NOMO-1 treated with dmso at 0.1 percent for 144 hours (cell line): ENCODE results near the gene SEMA5A.

ENCODE experiments used
- DNase-seq: peaks from one replicate; lab custom pipeline; 2025; ENCODE audit not compliant: unreplicated experiment; lab: John Stamatoyannopoulos, UW

Gene SEMA5A

DNA sequence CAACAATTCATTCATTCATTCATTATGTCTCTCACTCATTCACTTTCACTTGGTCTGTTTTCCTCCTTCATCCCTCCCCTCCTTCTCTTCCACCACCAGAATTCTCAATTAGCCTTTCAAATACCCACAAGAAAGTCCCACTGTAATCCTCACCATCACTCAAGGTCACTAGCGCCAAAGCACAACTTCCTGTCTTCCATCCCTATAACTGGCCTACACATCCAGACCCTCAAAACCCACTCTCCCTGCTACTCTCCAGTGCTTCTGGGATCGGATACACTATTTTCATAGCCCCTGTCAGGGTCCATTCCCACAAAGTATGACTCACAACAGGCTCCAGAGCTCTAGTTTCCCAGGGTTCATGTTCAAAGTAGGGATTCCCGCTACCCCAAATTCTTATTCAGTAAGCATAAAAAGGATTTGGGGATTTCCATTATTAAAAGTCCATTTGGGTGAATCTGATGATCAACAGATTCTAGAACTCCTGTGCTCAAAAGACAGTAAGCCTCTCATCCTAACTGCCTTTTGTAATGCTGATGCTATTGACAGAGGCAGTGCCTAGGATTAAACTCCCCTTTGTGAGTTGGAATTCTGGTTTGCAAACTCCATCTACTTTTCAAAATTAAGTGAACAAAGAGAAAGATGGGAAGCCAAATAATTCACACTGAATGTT, 250.9 kb downstream of the SEMA5A start:
- no peak for DNase-seq

DNA sequence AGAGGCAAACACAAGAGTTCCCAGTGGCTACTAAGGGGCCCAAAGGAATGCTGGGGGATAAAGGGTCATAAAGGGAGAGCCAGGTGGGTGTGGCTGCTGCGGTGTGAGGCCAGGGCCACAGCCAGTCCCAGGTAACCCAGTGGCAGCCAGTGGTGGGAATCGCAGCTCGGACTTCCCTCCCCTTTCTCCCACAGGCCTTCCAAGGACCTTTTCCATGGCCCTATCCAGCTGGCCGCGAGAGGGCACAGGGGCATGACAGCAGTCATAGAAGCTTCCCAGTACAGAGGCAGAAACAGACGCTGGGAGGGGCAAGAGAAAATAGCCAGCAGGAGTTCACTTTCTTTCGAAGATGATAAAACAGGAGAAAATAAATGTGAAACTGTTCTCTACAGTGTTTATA, 257.6 kb downstream of the SEMA5A start:
- DNase-seq = no peak

DNA sequence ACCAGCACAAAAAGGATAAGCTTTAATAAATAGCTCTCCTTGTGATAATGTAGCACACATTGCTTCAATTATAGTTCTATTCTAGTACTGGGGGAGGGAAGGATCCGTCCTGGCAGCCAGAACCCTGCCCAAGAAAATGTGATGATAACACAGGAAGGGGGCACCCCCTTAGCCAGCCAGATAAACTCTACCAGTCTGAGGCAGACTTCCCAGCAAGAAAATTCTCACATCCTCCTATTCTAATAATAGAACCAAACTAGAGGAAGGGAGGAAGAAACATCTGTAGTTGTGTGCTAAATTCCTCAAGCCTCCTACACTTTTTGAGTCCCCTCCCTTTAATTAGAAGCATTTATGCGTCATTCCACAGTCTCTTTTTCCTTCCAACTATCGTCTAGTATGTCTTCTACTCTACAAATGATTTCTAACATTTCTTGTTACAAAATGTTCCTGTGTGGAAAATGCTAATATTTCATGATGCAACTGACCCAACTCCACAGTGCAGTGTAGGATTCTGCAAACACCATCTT, 261.0 kb downstream of the SEMA5A start:
- no peak for DNase-seq

DNA sequence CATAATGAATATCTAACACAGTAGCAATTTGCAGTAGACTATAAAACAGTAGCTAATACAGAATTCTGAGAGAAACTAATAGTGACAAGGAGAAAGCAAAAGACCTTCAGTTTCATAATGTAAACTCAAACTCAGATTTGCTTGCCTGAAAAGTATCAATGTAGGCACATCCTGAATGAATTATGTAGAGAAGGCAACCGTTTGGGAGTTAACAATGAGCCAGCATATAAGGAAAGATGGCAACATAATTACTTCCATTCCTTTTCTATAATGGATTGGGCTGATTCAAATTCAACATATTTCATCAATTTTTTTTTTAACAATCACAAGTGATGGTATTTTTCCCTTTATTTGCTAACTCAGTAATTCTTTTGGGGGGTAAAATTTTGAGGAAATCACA, 261.6 kb downstream of the SEMA5A start:
- DNase-seq = no peak

DNA sequence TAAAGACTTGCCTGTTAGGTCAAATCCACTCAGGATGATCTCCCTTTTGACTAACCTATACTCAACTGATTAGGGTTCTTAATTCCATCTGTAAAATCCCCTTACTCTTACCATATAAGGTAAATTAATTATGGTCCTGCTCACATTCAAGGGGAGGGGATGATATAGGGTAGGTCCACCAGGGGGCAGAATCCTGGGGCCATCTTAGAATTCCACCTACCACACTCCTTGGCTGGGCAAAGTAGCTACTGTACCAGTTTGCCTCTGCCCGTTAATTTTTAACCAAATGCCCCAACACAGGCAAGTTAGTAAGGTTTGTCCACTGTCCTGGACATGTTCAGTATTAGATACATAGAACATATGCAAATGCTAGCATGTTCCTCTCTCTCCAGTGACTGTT, 262.4 kb downstream of the SEMA5A start:
- no peak for DNase-seq

DNA sequence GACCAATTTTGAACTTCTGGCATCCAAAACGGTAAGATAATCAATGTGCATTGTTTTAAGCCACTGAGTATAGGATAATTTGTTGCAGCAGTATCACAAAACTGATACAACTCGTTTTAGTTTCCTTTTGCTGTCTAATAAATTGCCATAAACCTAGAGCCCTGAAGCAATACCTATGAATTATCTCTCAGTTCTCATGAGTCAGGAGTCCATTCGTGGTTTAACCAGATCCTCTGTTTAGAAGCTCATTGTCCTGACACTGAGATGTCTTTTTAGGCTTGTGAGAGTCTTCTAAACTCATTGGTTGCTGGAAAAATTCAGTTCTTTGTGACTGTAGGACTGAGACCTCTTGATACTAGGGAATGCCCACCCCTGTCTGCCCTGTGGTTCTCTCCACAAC, 262.9 kb downstream of the SEMA5A start:
- no peak for DNase-seq

DNA sequence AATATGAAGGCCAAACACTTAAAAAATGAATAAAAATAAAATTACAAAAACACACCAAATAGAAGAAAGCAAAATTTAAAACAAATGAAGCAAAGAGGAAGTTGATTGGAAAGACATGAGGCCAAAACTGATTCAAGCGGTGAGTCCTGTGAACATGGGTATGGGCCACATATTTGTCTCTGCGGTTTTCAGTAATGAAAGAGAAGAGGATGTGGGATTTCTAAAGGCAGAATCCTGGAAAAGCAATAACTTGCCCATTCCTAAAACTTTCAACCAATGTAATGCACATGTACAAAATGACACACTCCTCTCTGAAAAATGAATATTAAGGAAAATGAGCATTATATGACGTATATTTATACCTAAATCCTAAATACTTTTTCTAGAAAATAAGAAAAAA, 263.7 kb downstream of the SEMA5A start:
- DNase-seq = no peak

DNA sequence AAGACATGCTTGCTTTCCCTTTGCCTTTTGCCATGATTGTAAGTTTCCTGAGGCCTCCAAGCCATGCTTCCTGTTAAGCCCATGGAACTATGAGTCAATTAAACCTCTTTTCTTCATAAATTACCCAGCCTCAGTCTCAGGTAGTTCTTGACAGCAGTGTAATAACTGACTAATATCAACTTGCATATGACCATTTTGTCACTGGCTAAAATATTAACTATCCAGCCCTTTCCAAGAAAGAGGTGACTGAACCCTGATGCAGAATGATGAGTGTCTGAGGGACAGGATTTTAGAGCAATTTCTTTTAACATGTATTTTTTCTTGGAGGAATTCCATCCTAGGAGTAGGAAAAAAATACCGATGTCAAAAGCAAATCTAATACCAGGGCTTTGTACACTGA, 266.1 kb downstream of the SEMA5A start:
- no peak for DNase-seq

DNA sequence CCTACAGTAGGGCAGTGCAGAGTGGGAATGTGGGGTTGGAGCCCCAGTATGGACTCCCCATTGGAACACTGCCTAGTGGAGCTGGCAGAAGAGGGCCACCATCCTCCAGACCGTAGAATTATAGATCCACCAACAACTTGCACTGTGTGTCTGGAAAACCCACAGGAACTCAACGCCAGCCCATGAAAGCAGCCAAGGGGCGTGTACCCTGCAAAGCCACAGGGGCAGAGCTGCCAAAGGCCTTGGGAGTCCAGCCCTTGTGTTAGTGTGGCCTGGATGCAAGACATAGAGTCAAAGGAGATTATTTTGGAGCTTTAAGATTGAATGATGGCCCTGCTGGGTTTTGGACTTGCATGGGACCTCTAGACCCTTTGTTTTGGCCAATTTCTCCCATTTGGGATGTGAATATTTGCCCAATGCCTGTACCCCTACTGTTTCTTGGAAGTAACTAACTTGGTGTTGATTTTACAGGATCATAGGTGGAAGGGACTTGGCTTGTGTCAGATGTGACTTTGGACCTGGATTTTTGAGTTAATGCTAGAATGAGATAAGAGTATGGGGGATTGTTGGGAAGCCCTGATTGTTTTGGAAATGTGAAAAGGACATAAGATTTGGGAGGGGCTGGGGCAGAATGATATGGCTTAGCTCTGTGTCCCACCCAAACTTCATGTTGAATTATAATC, 266.8 kb downstream of the SEMA5A start:
- DNase-seq = no peak

DNA sequence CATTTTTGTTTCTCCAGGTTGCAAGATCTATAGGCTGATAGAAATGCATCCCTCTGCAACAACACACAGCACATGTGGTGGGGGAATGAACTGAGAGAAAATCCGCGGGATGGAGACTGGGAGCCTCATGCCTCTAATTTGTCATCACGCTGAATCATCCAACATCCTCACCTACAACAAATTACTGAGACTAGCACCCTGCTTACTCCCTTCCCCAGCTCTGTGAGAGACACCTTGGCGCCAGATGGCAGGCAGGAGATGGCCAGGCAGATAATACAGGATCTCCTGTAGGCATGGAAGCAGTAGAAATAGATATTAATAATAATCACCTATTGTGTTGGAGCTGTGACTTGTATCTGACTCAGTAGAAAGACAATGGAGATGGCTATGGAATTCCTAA, 276.9 kb downstream of the SEMA5A start:
- DNase-seq = no peak

DNA sequence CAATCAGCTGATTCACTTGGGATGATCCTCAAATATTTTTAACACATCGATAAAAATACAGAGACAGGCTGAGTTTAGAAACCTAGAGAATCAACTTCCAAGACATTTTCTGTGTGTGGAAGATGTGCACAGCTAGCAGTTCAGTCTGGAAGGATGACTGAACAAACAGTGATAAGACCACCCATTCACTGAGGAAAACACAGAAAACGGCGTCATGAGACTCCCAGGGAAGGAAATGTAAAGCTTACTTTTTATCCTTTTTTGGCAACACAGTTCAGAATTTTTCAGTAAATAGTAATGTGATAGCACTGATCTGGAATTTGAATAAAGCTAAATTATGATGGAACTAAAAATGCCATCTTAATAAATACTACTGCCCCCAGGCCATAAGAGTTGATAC, 277.6 kb downstream of the SEMA5A start:
- no peak for DNase-seq

DNA sequence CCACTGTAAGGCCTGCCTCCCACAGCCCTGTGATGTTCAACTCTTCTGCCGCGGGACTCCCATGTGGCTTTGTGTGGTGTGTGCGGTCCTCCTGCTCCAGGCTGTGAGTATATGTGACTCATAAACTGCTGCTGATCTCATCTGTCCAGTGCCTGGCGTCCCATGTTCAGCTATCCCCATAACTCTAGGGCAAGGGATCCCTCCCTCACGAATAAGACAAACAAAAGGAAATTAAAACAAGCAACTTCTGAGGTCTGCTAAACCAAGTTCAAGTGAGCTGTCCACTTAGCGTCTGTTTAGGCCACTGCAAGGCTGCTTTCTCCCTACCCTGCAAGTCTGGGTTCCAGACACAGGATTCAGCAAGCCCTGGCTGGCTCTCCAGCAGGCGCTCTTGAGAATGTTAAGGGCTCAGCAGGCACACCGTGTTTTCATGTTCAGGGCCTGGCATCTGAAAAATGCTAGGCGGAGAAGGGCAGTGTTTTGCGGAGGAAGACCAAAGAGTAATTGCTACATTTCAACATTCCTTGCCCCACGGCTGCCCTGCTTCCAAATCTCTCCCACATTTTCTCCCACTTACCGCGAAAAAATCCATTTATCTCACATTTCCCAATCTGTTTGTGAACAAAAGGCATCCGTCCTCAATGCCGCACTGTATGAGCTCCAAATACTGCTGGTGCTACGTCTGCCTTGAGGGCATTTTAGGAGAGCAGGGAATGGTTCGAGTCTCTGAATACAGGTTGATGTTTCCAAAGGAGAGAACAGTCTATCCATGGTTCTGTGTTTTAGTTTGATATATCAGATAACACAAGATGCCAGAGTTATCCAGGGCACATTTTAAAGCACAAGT, 280.2 kb downstream of the SEMA5A start:
- DNase-seq = no peak

DNA sequence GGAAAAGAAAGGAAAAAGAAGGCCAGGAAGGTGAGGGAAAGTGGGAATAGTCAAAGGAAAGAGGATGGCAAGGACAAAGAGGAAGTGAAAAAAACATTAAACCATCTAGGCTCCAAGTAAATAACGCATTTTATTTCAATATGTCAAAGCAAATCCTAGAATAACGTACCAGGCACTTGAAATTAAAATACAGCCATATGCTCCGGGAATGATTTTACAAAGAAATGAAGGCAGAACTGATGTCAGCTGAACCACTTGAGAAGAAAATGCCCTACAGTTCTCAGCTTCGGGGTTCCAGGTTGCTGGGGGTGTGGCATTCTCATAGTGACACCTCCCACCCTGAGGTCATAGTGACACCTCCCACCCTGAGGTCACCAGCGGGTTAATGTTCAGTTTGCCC, 281.6 kb downstream of the SEMA5A start:
- no peak for DNase-seq

DNA sequence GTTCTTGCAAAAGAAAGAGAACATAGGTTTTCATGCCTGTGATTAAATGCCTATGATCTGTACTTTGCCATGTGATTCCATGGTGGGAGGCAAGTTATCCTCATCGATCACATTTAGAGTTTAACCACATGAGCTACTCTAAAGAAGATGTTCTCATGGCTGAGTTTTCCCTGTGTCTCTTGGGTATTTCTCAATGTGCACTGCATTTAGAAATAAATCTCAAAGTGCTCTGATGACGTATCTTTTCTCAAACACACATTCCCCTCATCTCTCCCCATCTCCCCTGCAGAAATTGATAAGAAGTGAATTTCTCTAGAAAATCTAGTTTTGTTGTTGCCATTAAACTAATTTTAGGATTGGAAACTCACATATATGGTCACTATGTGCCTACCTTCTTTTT, 282.2 kb downstream of the SEMA5A start:
- no peak for DNase-seq

DNA sequence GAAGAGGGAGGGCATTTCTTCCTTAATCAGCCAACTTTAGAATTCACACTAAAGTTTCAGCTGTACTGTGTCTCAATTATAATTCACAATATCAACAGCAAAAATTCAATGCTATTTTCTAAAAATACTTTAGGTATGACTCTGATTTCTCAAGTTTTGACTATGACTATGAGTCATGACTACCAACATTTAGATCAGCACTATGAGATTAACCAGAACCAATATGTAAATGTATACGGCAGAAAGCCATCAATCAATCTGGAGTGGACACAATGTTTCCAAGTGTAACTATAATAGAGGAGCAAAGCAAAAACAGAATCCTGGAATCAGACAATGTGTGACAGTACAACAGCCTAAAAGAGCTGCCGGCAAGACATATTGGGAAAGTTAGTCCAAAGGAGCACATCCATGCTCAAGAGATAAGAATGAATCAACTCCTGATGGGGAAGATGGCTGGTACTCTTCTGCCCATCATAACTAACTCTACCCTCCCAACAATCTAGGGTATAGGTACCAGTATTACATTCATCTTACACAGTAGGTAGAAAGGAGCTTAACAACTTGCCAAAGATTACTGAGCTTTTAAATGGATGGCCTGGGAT, 294.4 kb downstream of the SEMA5A start:
- no peak for DNase-seq

DNA sequence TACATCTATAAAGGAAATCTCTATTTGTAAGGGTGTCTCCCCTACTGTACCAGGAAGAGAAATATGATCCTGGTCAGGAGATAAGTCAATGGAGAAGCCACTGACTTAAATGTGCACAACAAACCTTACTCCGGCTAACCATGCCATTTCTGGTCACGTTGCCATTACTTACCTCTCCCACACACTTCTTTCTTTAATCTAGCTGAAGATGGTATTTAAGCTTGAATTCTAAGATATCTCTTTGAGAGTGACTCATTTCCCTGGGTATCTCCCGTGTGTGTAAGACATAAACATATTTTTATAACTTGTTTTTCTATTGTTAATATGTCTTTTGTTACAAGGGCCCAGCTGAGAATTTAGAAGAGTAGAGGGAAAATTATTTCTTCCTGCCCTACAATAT, 296.6 kb downstream of the SEMA5A start:
- DNase-seq = no peak

DNA sequence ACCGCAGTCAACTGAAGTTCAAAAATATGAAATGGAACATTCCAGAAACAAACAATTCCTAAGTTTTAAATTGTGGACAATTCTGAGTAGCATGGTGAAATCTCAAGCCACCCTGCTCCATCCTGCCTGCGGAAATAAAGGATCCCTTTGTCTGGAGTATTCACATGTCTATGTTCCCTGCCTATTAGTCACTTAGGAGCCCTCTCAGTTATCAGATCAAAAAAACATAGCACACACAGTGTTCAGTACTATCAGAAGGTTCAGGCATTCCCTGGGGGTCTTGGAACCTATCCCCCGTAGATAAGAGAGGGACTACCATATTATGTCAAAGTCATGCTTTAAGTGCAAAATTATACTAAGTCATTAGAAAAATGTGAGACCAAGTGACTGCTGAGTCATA, 300.8 kb downstream of the SEMA5A start:
- DNase-seq = no peak

DNA sequence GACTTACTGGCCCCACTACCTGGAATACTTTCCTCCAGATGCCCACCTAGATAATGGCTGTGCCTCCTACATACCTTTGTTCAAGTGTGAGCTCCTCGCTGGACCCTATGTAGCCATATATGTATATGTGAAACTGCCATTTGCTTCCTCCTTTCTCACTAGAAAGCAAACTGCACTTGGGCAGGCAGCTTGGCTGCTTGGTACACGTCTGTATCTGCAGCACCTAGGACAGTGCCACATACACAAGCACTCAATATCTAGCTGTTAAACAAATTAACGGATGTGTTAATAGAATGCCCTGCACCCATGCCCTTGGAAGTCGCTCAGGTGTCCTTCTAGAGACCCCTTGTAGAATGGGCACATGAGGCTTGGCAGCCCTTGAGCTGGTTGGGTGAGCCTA, 301.5 kb downstream of the SEMA5A start:
- no peak for DNase-seq

DNA sequence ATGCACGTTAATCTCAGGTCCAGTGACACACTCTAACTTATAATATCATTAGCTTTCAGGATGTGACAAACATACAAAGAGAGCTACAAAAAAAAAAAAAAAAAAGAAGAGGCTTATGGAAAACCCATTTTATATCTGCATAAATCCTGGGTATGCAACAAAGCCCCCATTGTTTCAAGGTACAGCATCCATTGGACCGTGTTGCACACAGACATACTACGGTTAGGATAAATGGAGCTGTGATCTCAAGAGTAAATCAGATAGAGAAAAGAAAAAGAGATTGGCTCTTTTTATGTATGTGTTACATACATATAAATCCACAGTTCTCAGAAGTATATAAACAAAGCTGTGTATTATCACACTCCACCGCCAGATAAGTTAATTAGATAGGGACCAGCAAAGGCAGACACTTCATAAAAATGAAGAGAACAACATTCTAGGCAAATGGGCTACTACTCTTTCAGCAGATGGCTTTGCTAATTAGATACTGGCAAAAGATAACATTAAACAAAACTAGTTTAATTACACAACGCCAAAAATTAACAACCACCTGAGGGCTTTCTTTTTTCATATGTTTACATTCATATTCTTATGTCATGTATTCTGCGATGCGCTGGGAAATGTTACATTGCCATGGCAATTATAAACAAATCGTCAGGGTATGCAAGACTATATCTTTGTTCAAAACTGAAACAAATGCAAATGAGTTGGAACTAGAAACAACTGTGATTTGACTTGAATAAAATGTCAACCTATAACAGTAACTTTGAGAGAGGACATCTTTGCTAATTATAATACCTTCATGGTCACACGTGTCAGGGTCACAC, 304.2 kb downstream of the SEMA5A start:
- no peak for DNase-seq

DNA sequence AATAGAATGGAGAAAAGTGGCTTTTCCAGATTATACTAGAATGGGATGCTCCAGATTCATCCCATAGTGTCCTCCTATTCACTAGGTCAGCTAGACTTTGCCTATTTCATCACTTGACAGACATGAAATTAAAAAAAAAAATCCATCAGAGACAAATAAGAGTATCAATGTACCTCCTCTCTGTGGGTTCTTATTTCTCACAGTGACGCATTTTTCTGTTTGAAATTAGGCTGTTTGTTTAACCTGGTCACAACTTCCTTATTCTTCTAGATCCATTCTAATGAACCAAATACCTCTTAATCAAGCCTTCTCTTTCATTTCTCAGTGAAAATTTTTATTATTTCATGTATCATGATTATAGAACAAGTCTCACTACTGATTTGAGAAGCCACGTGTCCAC, 305.4 kb downstream of the SEMA5A start:
- no peak for DNase-seq

DNA sequence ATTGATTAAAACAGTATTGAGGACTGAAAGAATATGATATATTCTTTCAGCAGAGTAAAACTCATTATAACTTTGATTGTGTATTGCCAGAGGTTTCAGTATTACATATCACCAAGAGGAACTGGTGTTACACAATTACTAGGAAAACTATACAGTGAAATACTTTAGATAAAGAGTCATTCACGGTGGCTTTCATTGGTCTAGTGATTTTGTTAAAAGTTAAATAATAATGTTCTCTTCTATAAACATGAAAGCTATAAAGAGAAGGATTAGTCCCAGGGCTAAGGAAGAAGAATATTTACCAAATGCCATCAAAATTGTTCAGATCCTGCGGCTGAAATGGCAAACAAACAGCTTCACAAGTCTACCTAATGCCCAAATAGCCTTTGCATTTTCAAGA, 306.2 kb downstream of the SEMA5A start:
- DNase-seq = no peak
